NCI-H2029 treated with DMSO at 0.1 percent for 48 hours (cell line): Measurements from ENCODE around the gene EVC.
"Not testable (repeated sequence)": the region's sequence is repeated elsewhere in the genome, so short reads cannot be mapped to it uniquely, and the experiment has no call there.

ENCODE experiments used
- DNase-seq: peaks from one replicate; lab custom pipeline; 2025; lab: John Stamatoyannopoulos, UW

EVC gene

DNA sequence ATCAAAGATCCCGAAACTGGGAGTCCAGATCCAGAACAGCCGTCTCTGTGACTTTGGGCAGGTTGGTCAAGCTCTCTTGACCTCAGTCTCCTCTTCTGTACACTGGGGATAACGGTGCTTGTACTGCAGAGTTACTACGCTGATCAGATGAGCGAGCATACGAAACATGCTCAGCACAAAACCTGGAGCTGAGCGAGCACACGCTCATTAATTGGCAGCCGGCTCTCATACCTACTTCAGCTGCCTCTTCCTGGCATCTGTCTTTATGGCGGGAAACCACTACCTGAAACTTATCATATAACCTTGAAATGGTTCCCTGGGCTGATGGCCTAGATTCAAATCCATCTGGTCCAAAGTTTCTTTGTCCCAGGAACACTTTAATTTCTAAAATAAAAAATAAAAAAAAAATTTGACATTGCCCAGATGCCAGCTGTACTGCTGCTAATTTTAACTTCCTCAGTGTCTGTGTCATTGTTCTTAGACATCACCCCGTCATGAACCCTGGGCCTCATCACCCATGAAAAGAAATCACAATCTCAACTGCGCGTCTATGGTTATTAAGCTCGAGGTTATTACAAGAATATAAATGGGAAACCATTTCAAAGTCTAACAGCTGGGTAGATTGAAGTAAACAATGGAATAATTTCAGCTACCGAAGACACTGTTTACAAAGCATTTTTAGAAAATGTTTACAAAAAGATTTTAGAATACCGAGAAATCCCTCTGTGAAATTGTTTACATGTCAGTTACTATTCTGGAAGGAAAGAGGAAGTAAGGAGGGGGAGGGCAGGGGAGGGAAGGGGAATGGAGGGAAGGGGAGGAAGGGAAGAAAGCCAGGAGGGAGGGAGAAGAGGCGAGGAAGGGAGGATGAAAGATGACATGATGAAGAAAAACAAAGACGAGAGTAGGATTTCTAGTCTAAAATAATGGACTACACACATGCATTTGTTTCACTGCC, 132.9 kb downstream of the EVC start:
- no peak for DNase-seq

DNA sequence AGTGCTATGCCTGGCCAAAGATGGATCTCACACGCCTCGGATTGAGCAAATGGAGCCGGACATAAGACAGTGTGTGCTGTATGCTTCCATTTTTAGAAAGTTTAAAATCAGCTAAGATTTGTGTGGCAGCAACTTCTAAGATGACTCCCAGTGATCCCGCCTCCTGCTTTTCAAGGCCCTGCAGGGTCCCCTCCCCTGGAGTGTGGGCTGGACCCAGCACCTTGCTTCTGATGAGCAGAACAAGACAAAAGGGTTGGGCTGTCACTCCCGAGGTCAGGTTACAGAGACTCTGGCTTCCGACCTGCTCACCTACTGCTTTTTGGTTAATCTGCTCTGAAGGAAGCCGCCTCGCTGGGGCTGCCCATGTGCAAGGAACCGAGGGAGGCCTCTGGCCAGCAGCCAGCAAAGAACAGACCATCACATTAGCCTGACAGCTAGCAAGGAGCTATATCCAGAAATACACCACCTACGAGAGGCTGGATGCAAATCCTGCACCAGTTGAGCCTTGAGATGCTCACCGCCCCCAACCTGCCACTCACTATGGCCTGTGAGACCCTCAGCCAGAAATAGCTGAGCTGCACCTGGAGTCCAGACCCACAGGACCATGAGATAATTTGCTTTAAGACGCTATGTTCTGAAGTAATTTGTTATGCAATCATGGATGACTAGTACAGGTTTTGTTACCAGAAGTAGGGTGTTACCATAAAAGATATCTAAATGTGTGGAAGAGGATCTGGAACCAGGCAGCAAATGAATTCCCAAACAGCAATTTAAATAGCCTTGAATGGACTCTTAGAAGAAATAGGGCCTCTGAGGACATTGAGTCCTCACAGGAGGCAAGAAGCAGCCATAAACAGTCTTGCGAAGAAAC, 134.3 kb downstream of the EVC start:
- no peak for DNase-seq

DNA sequence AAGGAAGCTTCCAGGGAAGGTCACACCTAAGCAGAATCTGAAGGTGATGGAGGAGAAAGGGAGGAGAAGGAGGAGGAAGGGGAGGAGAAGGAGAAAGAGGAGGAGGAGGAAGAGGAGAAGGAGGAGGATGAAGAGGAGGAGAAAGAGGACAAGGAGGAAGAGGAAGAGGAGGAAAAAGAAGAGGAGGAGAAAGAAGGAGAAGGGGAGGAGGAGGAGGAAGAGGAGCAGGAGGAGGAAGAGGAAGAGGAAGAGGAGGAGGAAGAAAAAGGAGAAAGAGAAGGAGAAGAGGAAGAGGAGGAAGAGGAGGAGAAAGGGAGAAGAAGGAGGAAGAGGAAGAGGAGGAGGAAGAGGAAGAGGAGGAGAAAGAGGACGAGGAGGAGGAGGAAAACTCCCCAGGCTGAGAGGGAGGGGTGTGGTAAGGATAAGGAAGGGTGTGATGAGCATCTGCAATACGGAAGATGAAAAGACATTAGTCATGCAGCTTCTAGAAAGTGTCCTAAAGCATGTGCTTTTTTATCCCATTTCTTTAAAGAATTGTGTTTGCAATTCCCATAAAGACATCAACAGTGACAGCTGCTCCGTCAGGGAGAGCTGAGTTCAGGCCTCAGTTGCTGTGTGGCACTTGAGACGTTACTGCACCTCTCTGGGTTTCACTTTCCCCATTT, 140.8 kb downstream of the EVC start:
- DNase-seq: no peak

DNA sequence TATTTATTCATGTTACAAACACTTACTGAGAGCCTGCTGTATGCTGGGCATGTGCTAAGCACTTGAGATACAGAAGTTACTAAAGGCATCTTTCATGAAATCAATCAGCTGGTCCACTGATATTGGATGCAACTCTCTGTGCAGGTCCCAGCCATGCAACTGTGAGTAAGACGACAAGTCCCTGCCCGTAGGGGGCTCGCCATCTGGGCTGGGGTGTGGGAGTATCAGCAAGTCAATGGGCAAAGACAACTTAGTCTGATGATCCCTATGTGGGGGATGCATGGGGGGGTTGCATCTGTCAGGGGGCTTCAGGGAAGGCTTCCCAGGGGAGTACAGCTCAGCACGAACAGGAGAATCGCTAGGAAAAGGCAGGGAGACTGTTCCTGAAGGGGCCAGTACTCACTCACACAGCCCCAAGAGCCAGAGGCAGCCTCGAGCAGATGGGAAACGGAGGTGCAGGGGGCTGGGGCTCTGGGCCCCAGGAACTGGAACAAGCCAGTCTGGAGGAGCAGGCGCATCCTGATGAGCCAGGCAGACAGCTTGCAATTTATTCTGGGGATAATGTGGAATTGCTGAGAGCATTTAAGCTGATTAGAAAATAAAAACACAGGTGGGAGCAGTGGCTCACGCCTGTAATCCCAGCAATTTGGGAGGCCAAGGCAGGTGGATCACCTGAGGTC, 141.7 kb downstream of the EVC start:
- no peak for DNase-seq

DNA sequence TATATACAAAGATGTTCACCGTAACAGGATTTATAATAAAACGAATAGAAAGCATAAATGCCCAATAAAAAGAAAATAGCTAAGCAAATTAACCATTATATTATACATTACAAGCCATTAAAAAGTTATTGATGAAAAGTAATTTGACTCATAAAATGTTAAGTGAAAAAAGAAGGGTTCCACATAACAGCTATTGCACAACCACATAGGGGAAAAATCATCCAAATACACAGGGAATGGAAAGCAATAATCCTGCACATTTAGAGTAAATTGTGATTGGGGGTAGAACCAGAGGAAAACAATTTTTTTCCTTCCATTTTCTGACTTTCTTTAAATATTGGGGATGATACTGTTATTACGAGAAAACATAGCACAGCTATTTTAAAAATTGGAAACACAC, 143.9 kb downstream of the EVC start:
- no peak for DNase-seq

DNA sequence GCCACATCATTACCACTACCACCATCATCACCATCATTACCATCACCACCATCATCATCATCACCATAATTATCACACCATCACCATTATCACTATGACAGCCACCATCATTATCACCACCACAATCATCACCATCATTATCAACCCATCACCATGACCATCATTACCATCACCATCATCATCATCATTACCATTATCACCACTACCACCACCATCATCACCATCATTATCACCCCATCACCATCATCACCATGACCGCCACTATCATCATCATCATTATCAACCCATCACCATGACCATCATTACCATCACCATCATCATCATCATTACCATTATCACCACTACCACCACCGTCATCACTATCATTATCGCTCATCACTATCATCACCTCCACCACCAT, 145.4 kb downstream of the EVC start:
- DNase-seq: not testable (repeated sequence)

DNA sequence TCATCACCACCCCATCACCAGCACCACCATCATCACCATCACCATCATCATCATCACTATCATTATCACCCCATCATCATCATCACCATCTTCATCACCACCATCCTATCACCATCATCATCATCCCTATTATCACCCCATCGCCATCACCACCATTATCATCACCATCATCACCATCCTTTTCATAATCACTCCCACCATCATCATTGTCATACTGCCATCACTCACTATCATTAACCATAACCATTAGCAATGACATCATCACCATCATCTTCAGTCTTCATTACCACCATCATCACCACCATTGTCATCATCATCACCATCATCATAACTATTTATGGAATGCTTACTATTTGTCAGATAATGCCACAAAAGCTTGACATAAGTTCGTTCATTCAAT, 146.2 kb downstream of the EVC start:
- DNase-seq: no peak

DNA sequence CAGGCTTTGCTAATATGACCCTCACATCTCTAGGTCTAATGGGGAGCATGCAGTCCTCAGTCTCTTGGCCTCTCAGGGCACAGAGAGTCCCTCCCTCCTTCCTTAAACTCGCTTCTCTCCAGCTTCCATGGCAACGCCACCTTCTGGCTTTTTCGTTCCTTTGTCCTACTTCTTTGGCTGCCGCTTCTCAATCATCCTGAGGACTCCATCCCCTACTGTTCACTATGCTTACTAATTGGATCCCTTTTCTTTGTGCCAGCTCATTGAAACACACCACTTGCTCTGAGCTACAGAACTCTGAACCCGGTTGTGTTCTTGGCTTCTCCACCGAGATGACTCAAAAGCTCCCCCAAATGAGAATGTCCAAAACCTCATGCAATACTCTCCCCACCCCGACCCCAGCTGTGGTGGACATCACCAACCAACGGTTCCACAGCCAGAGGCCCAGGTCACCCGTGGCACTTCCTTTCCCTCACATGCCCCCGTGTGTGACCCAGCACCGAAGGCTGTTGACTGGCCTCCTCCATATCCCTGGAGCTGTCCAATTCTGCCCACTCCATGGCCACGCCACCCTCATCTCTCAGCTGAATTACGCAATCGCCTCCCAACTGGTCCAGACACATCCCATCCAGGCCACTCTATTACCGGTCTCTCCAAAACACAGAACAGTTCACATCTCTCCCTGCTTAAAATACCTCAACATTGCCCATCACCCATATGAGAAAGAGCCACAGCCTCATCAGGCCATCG, 147.2 kb downstream of the EVC start:
- no peak for DNase-seq

DNA sequence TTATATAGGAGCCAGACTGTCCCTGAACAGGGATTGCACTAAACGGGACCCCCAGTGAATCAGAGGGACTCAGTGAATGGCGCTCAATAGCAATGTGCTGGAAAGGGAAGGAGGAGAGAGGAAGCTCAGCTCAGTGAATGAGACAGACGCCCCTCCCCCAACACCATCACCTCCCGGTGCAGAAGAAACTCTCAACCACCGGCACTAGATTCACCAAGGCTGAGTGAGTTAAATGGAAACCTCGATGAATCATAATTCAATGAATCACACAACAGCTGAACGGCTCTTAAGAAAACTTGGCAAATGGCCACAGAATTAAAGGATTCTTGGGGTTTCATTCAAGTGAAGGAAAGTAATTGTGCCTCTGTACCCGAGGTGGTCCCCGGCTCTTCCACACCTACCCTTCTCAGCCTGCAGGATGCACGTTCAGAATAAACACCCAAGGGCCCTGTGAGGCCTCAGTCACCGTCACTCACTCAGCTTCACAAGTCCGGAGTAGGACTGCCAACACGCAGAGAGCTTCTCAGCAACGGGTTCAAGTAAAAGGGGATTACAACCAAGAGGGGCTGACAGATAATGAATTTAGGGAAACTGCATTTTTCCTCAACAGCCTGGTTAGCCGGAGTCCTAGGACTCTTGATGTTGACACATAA, 152.6 kb downstream of the EVC start:
- DNase-seq: no peak
